Duodenal mucosa (tissue), 2 donors: ENCODE results near the gene MKNK2.

Experiments used
- H3K27ac ChIP-seq: one replicate; pipeline ENCODE4 v1.7.0; 2013; ENCODE audit warnings: low read depth, low read length
- H3K27me3 ChIP-seq, 2 donors: one replicate each; pipeline ENCODE4 v1.7.0; 2013; ENCODE audit warnings: low read length in 2 of 2, control low read depth in 1 of 2; ENCODE audit not compliant: insufficient read depth in 2 of 2, control insufficient read depth in 1 of 2
- H3K36me3 ChIP-seq, 2 donors: one replicate each; pipeline ENCODE4 v1.7.0; 2013; ENCODE audit warnings: low read length in 2 of 2, control low read depth in 1 of 2; ENCODE audit not compliant: insufficient read depth in 2 of 2, control insufficient read depth in 1 of 2
- H3K4me1 ChIP-seq, 2 donors: one replicate each; pipeline ENCODE4 v1.7.0; 2013; ENCODE audit warnings: low read length in 2 of 2, control low read depth in 1 of 2; ENCODE audit not compliant: insufficient read depth in 2 of 2, control insufficient read depth in 1 of 2
- H3K4me3 ChIP-seq, 2 donors: one replicate each; pipeline ENCODE4 v1.7.0; 2013; ENCODE audit warnings: low read length in 2 of 2, low read depth in 1 of 2
- H3K9ac ChIP-seq, 2 donors: one replicate each; pipeline ENCODE4 v1.7.0; 2013; ENCODE audit warnings: low read length in 2 of 2, low read depth in 1 of 2
- H3K9me3 ChIP-seq, 2 donors: one replicate each; pipeline ENCODE4 v1.7.0; 2013; ENCODE audit warnings: low read length in 2 of 2, control low read depth in 1 of 2; ENCODE audit not compliant: control insufficient read depth in 1 of 2

Gene MKNK2

DNA sequence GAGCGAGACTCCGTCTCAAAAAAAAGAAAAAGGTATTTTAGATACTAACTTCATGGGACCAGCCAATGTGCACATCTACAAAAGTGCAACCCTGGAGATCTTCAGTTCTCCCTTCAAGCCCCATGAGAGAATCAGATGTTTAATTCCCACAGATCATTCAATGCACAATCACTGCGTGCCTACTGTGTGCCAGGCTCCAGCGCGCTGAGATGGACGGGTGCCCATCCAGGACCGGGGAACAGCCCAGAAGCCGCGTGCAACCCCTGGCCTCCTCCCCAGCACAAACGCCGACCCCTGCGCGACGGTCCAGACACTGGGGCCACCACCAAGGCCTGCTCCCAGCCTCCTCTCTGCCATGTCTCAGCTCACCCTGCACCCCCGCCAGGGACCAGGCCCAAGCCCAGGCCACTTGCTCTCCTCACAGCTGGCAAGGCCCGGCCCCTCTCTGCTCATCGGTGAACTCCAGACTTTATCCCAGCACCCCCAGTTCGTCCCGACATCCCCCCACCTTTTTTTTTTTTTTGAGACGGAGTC, 40.8 kb downstream of the MKNK2 start:
- Histone ChIP-seq H3K27ac (no peak overlapping the region), H3K9ac (no peak overlapping the region), H3K4me3 (no peak overlapping the region), H3K4me1 (peaks cover 0 to 9% of the 10 kb centered on the region in 2 donors), H3K27me3 (no peaks in the 10 kb centered on the region), H3K9me3 (no peaks in the 10 kb centered on the region), H3K36me3 (no peaks in the 10 kb centered on the region)

DNA sequence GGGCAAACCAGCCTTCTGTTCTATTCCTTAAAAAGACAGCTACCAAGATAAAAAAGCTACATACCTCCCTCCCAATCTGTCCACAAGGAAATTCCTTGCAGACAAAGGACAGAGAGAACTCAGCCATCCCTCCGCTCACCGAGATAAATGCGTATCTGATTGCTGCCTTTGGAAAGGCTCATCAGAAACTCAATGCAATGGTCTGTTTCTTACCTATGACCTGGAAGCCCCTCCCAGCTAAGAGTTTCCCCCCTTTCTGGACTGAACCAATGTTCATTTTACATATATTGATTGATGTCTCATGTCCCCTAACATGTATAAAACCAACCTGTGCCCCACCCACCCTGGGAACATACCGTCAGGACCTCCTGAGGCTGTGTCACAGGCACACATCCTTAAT, 47.2 kb downstream of the MKNK2 start:
- Histone ChIP-seq H3K27ac (no peak overlapping the region), H3K9ac (no peak overlapping the region), H3K9me3 (no peaks in the 10 kb centered on the region), H3K27me3 (no peaks in the 10 kb centered on the region), H3K4me3 (no peak overlapping the region), H3K36me3 (peaks cover 0 to 8% of the 10 kb centered on the region in 2 donors), H3K4me1 (no peaks in the 10 kb centered on the region)

DNA sequence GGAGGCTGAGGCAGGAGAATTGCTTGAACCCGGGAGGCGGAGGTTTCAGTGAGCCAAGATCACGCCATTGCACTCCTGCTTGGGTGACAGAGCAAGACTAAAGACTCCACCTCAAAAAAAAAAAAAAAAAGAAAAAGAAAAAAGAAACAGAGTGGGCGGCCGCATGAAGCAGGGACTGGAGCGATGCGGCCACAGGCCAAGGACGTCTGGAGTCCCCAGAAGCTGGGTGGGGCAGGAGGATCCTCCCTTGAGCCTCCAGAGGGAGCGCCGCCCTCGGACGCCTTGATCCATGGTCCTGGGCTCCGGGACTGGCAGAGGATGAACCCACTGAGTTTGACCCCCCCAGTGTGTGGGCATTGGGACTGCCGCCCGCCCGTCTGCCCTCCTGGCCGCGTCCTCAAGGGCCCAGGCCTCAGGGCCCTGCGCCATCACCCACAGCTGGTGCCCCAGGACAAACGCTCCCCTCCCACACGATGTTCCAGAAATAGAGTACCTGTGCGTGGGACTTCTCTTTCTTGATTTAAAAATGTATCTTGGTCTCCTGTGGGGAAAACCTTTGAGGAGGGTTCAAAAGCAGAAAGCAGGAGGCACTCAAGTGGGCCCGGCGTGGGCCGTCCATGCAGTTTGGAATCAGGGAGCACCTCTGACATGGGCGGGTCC, 51.1 kb downstream of the MKNK2 start:
- H3K36me3 ChIP-seq: peaks cover 7 to 31% of the 10 kb centered on the region in 2 donors
- H3K27ac ChIP-seq: no peak overlapping the region
- no peak overlapping the region for H3K4me3 ChIP-seq
- H3K9ac ChIP-seq: no peak overlapping the region
- H3K9me3 ChIP-seq: no peaks in the 10 kb centered on the region
- H3K27me3 ChIP-seq: no peaks in the 10 kb centered on the region
- no peaks in the 10 kb centered on the region for H3K4me1 ChIP-seq

DNA sequence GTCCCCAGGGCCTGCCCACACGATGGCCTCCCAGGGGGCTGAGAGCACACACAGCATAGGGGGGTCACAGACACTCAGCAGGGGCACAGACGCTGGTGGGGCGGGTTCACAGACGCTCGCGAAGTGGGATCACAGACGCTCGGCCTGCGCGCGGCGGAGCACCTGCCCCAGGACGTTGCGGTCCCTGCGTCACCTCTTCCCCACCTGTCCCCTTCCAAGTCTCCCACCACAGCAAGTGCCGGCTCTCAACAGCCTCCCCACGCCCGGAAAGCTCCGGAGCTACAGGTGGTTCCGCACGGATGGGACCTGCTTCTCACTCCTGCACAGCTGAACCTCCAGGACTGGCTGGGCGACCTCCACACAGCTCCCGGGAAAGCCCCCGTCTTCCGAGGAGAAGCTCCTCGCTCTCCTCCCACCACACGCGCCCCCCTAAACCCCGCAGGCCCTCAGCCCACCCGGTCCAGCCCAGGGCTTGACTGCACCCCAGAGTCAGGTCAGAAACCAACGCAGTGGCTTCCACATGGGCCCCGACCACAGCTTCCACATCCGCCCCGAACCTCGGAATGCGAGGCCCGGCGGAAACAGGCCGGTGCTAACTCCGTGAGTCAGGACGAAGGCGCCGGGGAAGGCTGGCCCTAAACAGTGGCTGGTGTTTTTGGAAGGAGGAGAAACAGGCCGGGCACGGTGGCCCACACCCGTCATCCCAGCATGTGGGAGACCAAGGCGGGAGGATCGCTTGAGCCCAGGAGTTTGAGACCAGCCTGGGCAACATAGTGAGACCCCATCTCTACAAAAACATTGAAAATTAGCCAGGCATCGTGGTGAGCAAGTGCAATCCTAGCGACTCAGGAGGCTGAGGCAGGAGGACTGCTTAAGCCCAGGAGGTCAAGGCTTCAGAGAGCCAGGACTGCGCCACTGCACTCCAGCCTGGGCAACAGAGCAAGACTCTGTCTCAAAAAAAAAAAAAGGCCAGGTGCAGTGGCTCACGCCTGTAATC, 52.0 kb downstream of the MKNK2 start:
- Histone ChIP-seq H3K9ac (no peak overlapping the region), H3K4me3 (no peak overlapping the region), H3K9me3 (no peaks in the 10 kb centered on the region), H3K27me3 (no peaks in the 10 kb centered on the region), H3K36me3 (peaks cover 7 to 31% of the 10 kb centered on the region in 2 donors), H3K27ac (no peak overlapping the region), H3K4me1 (no peaks in the 10 kb centered on the region)

DNA sequence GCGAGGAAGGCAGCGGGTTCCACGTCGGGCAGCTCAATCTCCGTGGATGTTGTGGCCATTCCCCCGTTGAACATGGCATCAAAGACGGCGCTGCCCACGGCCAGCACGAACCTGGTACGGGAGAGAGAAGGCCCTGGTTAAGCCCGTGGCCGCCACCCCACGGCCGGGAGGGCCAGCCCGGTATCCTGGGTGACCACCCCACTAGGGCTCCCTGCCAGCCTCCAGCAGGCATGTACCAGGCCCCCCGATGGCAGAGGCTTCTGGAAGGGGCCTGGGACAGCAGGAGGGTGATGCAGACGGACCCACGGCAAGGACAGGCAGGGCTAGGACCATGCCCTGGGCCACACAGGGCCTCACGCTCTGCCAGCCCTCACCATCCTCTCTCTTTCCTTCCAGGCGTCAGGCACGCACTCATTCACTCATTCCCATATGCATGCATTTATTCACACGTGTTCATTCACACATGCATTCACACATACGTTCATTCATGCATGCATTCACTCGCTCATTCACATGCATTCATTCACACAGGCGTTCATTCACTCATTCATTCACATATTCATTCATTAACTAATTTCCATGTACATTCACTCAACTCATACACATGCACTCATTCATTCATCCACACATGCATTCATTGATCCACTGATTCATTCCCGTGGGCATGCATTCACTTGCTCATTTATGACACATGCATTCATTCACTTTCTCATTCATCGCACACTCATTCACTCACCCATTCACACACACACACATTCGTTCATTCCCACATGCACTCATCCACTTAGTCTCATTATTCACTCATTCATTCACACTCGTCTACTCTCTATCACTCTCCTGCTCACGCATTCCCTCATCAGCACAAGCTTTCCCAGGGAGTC, 53.5 kb downstream of the MKNK2 start:
- no peaks in the 10 kb centered on the region for H3K4me1 ChIP-seq
- H3K36me3 ChIP-seq: peaks cover 7 to 38% of the 10 kb centered on the region in 2 donors
- no peak overlapping the region for H3K4me3 ChIP-seq
- H3K27me3 ChIP-seq: no peaks in the 10 kb centered on the region
- H3K9me3 ChIP-seq: no peaks in the 10 kb centered on the region
- no peak overlapping the region for H3K9ac ChIP-seq
- H3K27ac ChIP-seq: no peak overlapping the region

DNA sequence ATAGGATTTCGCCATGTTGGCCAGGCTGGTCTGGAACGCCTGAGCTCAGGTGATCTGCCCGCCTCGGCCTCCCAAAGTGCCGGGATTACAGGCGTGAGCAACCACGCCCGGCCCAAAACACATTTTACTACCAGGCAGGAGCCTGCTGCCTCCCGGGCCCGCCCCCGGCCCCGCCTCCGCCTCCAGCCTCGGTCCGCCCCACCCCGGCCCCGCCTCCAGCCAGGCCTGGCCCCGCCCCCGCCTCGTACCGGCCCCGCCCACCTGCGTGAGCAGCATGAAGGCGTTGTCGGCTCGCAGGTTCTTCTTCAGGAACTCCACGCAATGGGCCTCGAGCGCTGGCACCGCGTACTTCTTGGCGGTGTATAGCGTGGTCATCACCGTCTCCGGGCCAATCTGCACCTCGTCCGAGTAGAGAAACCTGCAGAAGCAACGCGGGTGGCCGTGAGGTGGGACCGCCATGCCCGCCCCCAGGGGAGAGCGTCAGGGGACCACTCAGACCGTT, 58.2 kb downstream of the MKNK2 start:
- Histone ChIP-seq H3K27me3 (no peaks in the 10 kb centered on the region), H3K9ac (no peak overlapping the region), H3K36me3 (peaks cover 22 to 51% of the 10 kb centered on the region in 2 donors), H3K9me3 (no peaks in the 10 kb centered on the region), H3K4me1 (no peaks in the 10 kb centered on the region), H3K4me3 (no peak overlapping the region), H3K27ac (no peak overlapping the region)

DNA sequence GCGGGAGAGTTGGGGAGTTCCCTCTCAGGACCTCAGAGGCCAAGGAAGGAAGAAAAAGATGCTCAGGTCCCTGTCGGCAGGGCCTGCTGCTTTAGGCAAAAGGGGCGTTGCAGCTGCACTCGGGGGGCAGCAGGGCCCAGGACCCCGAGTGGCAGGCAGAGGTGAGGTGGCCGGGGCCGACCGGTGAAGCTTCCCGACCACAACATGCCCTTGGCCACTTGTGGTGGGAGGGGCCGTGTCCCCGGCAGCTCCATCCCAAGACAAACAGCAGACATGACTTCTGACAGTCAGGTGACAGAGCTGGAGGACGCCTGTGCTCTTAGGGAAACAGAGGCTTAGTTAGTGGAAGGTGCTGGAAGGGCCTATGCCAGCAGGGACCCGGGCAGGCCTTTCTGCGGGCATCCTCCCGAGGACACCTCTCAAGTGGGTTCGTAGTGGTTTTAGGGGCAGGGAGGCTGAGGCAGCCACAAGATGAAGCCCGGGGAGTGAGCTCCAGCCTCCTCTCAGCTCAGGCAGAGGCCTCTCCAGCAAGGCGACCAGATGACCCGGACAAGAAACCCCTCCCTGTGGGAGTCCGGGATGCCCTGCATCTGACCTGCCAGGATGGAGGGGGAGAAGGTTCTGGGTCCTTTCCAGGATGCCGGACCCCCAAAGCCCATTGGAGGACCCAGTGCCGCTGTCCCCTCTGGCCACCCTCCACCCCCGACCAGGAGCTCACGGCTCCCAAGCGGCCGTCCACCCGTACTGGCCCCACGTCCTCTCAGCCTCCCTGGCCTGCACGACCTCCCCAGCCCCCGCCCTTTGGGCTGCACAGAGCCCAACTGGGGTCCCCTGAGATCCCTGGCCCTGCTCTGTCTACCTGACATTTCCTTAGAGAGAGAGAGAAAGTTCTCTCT, 59.8 kb downstream of the MKNK2 start:
- H3K4me1 ChIP-seq: no peaks in the 10 kb centered on the region
- H3K9me3 ChIP-seq: no peaks in the 10 kb centered on the region
- no peak overlapping the region for H3K9ac ChIP-seq
- H3K27me3 ChIP-seq: no peaks in the 10 kb centered on the region
- peaks cover 25 to 56% of the 10 kb centered on the region in 2 donors for H3K36me3 ChIP-seq
- no peak overlapping the region for H3K27ac ChIP-seq
- no peak overlapping the region for H3K4me3 ChIP-seq

DNA sequence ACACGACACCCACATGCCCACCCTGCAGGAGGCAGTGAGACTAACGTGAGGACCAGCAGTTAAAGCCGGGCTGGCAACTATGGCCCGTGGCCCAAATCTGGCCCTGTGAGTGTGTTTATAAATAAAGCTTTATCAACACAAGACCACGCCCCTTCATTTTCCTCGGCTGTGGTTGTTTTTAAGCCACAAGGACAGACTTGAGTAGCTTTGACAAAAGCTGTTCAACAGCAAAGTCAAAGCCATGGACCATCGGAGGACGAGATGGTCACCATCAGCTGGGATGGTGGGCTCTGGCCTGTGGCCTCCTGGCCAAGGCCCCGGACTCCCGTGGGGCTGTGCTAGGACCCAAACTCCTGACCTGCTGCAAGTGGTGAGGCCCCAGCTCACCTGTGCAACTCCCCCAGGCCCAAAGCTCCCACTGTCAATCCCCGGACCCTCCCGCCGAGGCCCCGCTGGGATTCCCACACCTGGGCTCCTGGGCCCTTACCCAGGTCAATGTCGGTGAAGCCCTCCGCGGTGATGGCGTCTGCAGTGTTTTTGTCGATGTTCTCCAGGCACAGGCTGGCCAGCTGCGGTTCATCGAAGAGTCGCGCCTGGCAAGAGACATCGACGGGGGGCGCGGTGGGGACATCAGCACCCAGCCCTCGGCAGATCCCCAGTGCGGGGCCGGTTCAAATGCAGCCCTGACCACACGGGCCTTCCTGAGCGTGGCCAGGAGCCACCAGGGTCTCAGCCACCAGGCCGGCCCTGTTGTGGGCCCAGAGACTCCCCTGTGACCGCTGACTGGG, 60.6 kb downstream of the MKNK2 start:
- H3K4me3 ChIP-seq: no peak overlapping the region
- H3K4me1 ChIP-seq: no peaks in the 10 kb centered on the region
- no peak overlapping the region for H3K27ac ChIP-seq
- H3K9me3 ChIP-seq: no peaks in the 10 kb centered on the region
- peaks cover 24 to 58% of the 10 kb centered on the region in 2 donors for H3K36me3 ChIP-seq
- no peaks in the 10 kb centered on the region for H3K27me3 ChIP-seq
- H3K9ac ChIP-seq: no peak overlapping the region
